Tibial nerve (tissue), 4 donors: Measurements from ENCODE around the gene AP1G1.

Source experiments
- EP300 ChIP-seq, 2 donors: sonication (generic); formaldehyde crosslinking; IDR thresholded peaks; one replicate each; pipeline ENCODE4 v1.6.1; 2017; ENCODE audit warnings: antibody characterized with exemption in 2 of 2, mild to moderate bottlenecking in 1 of 2
- TF ChIP-seq, protein P1 (sequence below), 5 experiments: fragments of 200-600 bp in 3 of 5; fragments of 450-650 bp in 2 of 5; sonication (generic) in 3 of 5; IDR thresholded peaks; one replicate each; pipeline ENCODE4 v1.5.1; 2016 to 2019; ENCODE audit warnings: antibody characterized with exemption in 5 of 5, mild to moderate bottlenecking in 3 of 5, moderate library complexity in 2 of 5

GRCh38 chr16:71843572-71843971 is 34.9 kb upstream of the AP1G1 start:
- TF ChIP-seq, protein P1, sequence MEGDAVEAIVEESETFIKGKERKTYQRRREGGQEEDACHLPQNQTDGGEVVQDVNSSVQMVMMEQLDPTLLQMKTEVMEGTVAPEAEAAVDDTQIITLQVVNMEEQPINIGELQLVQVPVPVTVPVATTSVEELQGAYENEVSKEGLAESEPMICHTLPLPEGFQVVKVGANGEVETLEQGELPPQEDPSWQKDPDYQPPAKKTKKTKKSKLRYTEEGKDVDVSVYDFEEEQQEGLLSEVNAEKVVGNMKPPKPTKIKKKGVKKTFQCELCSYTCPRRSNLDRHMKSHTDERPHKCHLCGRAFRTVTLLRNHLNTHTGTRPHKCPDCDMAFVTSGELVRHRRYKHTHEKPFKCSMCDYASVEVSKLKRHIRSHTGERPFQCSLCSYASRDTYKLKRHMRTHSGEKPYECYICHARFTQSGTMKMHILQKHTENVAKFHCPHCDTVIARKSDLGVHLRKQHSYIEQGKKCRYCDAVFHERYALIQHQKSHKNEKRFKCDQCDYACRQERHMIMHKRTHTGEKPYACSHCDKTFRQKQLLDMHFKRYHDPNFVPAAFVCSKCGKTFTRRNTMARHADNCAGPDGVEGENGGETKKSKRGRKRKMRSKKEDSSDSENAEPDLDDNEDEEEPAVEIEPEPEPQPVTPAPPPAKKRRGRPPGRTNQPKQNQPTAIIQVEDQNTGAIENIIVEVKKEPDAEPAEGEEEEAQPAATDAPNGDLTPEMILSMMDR (IDR thresholded peaks at IDR 0.05) = no peak
- no peak for TF ChIP-seq EP300 (IDR thresholded peaks at IDR 0.05)
